ENCODE measurements around the gene GPRIN1. TPM values are rescaled to one million over a fixed set of nuclear protein-coding genes. Genes with fewer than 3 reads are reported as not detected.
A peak's percentile ranks its signal among the peaks of the same experiment; 100 is the strongest.

Gene GPRIN1
- total RNA-seq, 2 experiments from 2014 or later, result 1.4 to 1.5 TPM

DNA sequence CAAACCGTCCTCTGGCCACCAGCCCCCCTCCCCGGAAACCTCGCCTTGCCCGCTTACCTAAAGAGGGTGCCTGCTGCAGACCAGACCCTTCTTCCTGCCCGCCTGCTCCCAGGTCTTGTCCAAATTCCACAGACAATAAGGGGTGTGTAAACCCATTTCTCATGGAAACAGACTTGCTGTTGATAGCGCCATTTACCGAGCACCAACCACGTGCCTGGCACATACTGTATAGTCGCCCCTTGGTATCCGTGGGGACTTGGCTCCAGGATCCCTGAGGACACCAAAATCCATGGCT is 35.7 kb downstream of the GPRIN1 start:
- Mint-ChIP-seq H3K9me3 (no peaks in the 10 kb centered on the region), H3K36me3 (ENCODE audit: low read depth) (no peaks in the 10 kb centered on the region), H3K4me1 (ENCODE audit: low read depth) (peaks cover 3% of the 10 kb centered on the region), H3K4me3 (no peak overlapping the region), H3K27ac (no peak overlapping the region), H3K27me3 (ENCODE audit: low read depth) (no peaks in the 10 kb centered on the region)
- DNase-seq, result no peak
- CTCF ChIA-PET, result interaction anchor here (0.6 to 2.6 kb wide), 18 partner anchors 8 to 844 kb away, joined by 3 to 19 read pairs (median 4); partner anchors contain the start of genes EIF4E1B and SNCB
- intact Hi-C loops (cut with micrococcal nuclease), result loop anchor here (1.0 kb wide), 2 partner anchors 45 to 73 kb away; partner anchors contain the start of gene TSPAN17

DNA sequence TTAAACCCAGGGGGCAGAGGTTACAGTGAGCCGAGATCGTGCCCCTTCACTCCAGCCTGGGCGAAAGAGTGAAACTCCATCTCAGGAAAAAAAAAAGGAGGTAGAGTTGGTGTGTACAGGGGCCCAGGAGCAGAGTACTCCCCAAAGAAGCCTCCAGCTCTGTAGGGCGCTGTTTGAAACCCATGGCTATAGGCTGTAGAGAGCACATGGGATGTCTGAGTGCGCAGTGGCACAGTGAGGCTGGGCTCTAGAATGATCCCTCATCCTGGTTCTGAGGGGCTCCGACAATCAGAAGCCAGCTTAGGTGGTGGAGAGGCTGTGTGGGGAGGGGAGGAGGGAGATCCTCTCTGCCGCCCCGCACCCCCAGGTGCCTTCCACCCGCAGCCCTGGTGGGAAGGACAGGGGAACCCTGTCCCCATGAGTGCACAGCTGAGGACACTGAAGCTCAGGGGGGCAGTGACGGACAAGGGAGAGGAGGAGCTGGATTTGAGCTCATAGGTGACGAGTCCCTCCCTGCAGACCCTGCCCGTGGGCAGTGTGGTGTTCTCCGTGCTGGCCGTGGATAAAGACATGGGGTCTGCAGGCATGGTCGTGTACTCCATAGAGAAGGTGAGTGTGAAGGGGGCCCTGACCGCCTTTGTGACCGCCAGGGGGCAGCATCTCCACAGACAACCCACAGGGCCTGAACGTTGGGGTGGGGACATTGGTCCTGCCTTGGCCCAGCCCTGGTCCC is 36.2 kb downstream of the GPRIN1 start:
- intact Hi-C loops (cut with micrococcal nuclease), result loop anchor here (1.0 kb wide), 2 partner anchors 46 to 74 kb away; partner anchors contain the start of gene TSPAN17
- no peak overlapping the region for H3K4me3 Mint-ChIP-seq
- peak; percentile 81 for DNase-seq
- H3K36me3 Mint-ChIP-seq (ENCODE audit: low read depth), result no peaks in the 10 kb centered on the region
- no peak overlapping the region for H3K27ac Mint-ChIP-seq
- no peaks in the 10 kb centered on the region for H3K27me3 Mint-ChIP-seq (ENCODE audit: low read depth)
- no peaks in the 10 kb centered on the region for H3K9me3 Mint-ChIP-seq
- CTCF ChIA-PET, result interaction anchor here (0.6 to 2.6 kb wide), 28 partner anchors 8 to 844 kb away, joined by 3 to 19 read pairs (median 3); partner anchors contain the start of genes CDHR2, EIF4E1B, KIAA1191 and SNCB
- H3K4me1 Mint-ChIP-seq (ENCODE audit: low read depth), result peaks cover 3% of the 10 kb centered on the region

- intact Hi-C loops (cut with micrococcal nuclease), result no loop called here
- DNase-seq, result no peak
- peaks cover 3% of the 10 kb centered on the region for H3K4me1 Mint-ChIP-seq (ENCODE audit: low read depth)
- no peaks in the 10 kb centered on the region for H3K36me3 Mint-ChIP-seq (ENCODE audit: low read depth)
- no peaks in the 10 kb centered on the region for H3K27me3 Mint-ChIP-seq (ENCODE audit: low read depth)
- H3K4me3 Mint-ChIP-seq, result no peak overlapping the region
- CTCF ChIA-PET, result interaction anchor here (0.6 to 0.8 kb wide), 5 partner anchors 59 to 692 kb away, joined by 3 to 5 read pairs (median 3); no protein-coding TSS in a partner anchor
- no peak overlapping the region for H3K27ac Mint-ChIP-seq
- H3K9me3 Mint-ChIP-seq, result no peaks in the 10 kb centered on the region
Measured at GRCh38 chr5:176570044-176570443, 39.9 kb downstream of the GPRIN1 start.

GRCh38 chr5:176568657-176569056 is 41.3 kb downstream of the GPRIN1 start:
- no peak for DNase-seq
- intact Hi-C loops (cut with micrococcal nuclease), result no loop called here
- Mint-ChIP-seq H3K36me3 (ENCODE audit: low read depth) (no peaks in the 10 kb centered on the region), H3K27me3 (ENCODE audit: low read depth) (no peaks in the 10 kb centered on the region), H3K9me3 (no peaks in the 10 kb centered on the region), H3K4me3 (no peak overlapping the region), H3K27ac (no peak overlapping the region), H3K4me1 (ENCODE audit: low read depth) (no peaks in the 10 kb centered on the region)
- CTCF ChIA-PET, result interaction anchor here (0.9 kb wide), 1 partner anchor 18 kb away, joined by 3 read pairs; no protein-coding TSS in a partner anchor

GRCh38 chr5:176565760-176566288 is 44.1 kb downstream of the GPRIN1 start:
- Mint-ChIP-seq H3K4me1 (ENCODE audit: low read depth) (peaks cover 12% of the 10 kb centered on the region), H3K4me3 (no peak overlapping the region), H3K27ac (no peak overlapping the region), H3K27me3 (ENCODE audit: low read depth) (no peaks in the 10 kb centered on the region), H3K36me3 (ENCODE audit: low read depth) (no peaks in the 10 kb centered on the region), H3K9me3 (no peaks in the 10 kb centered on the region)
- intact Hi-C loops (cut with micrococcal nuclease), result no loop called here
- DNase-seq, result no peak
- CTCF ChIA-PET, result no interaction called here

GRCh38 chr5:176564002-176564401 is 46.0 kb downstream of the GPRIN1 start:
- no peak for DNase-seq
- intact Hi-C loops (cut with micrococcal nuclease), result no loop called here
- Mint-ChIP-seq H3K36me3 (ENCODE audit: low read depth) (no peaks in the 10 kb centered on the region), H3K4me1 (ENCODE audit: low read depth) (peaks cover 25% of the 10 kb centered on the region), H3K27ac (no peak overlapping the region), H3K9me3 (no peaks in the 10 kb centered on the region), H3K4me3 (no peak overlapping the region), H3K27me3 (ENCODE audit: low read depth) (no peaks in the 10 kb centered on the region)
- CTCF ChIA-PET, result interaction anchor here (0.9 kb wide), 1 partner anchor 10 kb away, joined by 6 read pairs; no protein-coding TSS in a partner anchor

DNA sequence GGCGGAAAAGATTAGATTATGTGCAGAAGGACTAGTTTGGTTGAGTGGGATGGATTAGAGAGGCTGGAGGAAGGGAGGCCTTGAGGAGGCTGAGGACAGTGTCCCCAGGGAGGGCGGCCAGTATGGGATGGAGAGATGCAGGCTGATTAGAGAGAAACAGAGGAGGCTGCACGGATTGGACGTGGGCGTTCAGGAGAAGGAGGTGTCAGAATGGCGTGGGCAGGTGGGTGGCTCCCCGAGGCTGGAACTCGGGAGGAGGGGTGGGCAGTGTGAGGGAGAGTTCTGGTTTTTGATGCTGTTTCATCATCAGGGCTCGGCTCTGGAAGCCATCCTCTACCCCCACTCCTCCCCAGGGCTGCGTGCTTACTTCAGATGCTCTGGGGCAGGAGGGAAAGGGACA is 47.8 kb downstream of the GPRIN1 start:
- H3K27me3 Mint-ChIP-seq (ENCODE audit: low read depth), result no peaks in the 10 kb centered on the region
- H3K4me1 Mint-ChIP-seq (ENCODE audit: low read depth), result peaks cover 25% of the 10 kb centered on the region
- CTCF ChIA-PET, result interaction anchor here (0.9 kb wide), 1 partner anchor 8 kb away, joined by 3 read pairs; no protein-coding TSS in a partner anchor
- DNase-seq, result no peak
- no peak overlapping the region for H3K27ac Mint-ChIP-seq
- no peaks in the 10 kb centered on the region for H3K36me3 Mint-ChIP-seq (ENCODE audit: low read depth)
- H3K9me3 Mint-ChIP-seq, result no peaks in the 10 kb centered on the region
- H3K4me3 Mint-ChIP-seq, result no peak overlapping the region
- intact Hi-C loops (cut with micrococcal nuclease), result no loop called here

- Mint-ChIP-seq H3K4me1 (ENCODE audit: low read depth) (peaks cover 27% of the 10 kb centered on the region), H3K9me3 (no peaks in the 10 kb centered on the region), H3K36me3 (ENCODE audit: low read depth) (no peaks in the 10 kb centered on the region), H3K4me3 (no peak overlapping the region), H3K27ac (no peak overlapping the region), H3K27me3 (ENCODE audit: low read depth) (no peaks in the 10 kb centered on the region)
- no peak for DNase-seq
- CTCF ChIA-PET, result interaction anchor here (1.1 kb wide), 1 partner anchor 11 kb away, joined by 3 read pairs; no protein-coding TSS in a partner anchor
- intact Hi-C loops (cut with micrococcal nuclease), result no loop called here
Measured at GRCh38 chr5:176561259-176561658, 48.7 kb downstream of the GPRIN1 start.

GRCh38 chr5:176560364-176560763 is 49.6 kb downstream of the GPRIN1 start:
- no peaks in the 10 kb centered on the region for H3K27me3 Mint-ChIP-seq (ENCODE audit: low read depth)

DNA sequence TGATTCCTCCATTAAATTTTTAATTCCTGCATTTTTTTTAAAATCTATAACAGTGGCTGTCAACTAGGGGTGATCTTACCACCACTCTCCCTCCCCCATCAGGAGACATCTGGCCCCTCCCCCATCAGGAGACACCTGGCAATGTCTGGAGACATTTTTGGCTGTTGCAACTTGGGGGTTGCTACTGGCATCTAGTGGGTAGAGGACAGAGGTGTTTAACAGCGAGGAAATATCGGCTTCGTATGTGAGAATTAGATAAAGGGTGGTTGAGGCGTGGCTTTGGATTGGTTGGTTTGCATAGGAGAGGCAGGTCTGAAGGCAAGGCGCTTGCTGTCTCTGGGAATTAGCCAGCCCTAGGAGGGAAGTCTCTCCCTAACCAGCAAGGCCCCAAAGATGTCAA is 50.3 kb downstream of the GPRIN1 start:
- H3K36me3 Mint-ChIP-seq (ENCODE audit: low read depth), result no peaks in the 10 kb centered on the region
- peaks cover 42% of the 10 kb centered on the region for H3K4me1 Mint-ChIP-seq (ENCODE audit: low read depth)
- CTCF ChIA-PET, result no interaction called here
- H3K27me3 Mint-ChIP-seq (ENCODE audit: low read depth), result no peaks in the 10 kb centered on the region
- no peaks in the 10 kb centered on the region for H3K9me3 Mint-ChIP-seq
- intact Hi-C loops (cut with micrococcal nuclease), result loop anchor here (1.0 kb wide), 1 partner anchor 143 kb away; the partner anchor contains the start of gene CLTB
- no peak overlapping the region for H3K4me3 Mint-ChIP-seq
- DNase-seq, result peak; percentile 62
- H3K27ac Mint-ChIP-seq, result no peak overlapping the region

More at GRCh38 chr5:176560364-176560763, 49.6 kb downstream of the GPRIN1 start:
- Mint-ChIP-seq H3K4me1 (ENCODE audit: low read depth) (peaks cover 36% of the 10 kb centered on the region), H3K9me3 (no peaks in the 10 kb centered on the region), H3K27ac (no peak overlapping the region), H3K36me3 (ENCODE audit: low read depth) (no peaks in the 10 kb centered on the region), H3K4me3 (no peak overlapping the region)
- DNase-seq, result peak; percentile 50
- CTCF ChIA-PET, result no interaction called here
- intact Hi-C loops (cut with micrococcal nuclease), result no loop called here

- no peaks in the 10 kb centered on the region for H3K36me3 Mint-ChIP-seq (ENCODE audit: low read depth)
- intact Hi-C loops (cut with micrococcal nuclease), result no loop called here
- CTCF ChIA-PET, result interaction anchor here (1.1 to 1.2 kb wide), 2 partner anchors 16 to 103 kb away, joined by 3 to 4 read pairs; no protein-coding TSS in a partner anchor
- H3K27ac Mint-ChIP-seq, result no peak overlapping the region
- H3K4me1 Mint-ChIP-seq (ENCODE audit: low read depth), result peaks cover 61% of the 10 kb centered on the region
- H3K4me3 Mint-ChIP-seq, result no peak overlapping the region
- H3K27me3 Mint-ChIP-seq (ENCODE audit: low read depth), result no peaks in the 10 kb centered on the region
- H3K9me3 Mint-ChIP-seq, result no peaks in the 10 kb centered on the region
- no peak for DNase-seq
Measured at GRCh38 chr5:176557846-176558245, 52.1 kb downstream of the GPRIN1 start.

DNA sequence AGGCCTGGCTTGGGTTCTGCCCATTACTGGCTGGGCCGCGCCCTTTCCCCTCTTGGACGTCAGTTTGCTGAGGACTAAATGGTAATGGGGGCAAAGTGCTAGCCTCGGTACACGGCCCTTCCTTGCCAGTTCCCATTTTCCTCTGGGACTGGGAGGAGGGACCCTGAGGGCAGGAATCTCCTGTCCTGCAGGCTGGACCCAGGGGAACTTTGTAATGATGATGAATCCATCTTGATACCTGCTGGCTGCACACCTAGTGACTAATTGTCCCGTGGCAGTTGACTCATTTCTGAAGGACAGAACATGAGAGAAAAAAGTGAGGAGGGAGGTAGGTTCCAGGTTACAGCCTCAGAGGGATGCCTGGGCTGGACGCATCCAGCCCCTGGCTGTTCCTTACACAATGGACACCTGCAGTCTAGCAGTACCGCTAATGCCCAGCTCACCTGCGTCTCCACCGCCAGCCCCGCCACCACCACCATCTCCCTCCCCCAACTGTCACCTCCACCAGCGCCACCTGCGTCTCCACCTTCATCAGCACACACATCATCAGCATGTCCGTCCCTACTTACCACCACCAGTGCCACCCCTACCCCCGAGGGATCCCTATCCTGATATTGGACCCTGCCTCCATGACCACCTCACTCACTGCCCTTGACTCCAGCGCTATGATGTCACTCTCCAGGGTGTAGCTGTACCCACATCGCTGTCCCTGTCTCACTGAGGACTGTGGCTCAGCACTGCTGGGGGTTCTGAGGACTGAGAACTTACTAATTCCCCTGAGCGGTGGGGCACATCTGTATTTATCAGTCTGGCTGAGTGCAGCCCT is 56.5 kb downstream of the GPRIN1 start:
- Mint-ChIP-seq H3K4me1 (ENCODE audit: low read depth) (peaks cover 58% of the 10 kb centered on the region), H3K4me3 (no peak overlapping the region), H3K36me3 (ENCODE audit: low read depth) (no peaks in the 10 kb centered on the region), H3K9me3 (no peaks in the 10 kb centered on the region), H3K27ac (no peak overlapping the region), H3K27me3 (ENCODE audit: low read depth) (no peaks in the 10 kb centered on the region)
- intact Hi-C loops (cut with micrococcal nuclease), result no loop called here
- DNase-seq, result peak; percentile 55
- CTCF ChIA-PET, result interaction anchor here (0.6 to 0.8 kb wide), 2 partner anchors 9 to 10 kb away, joined by 3 read pairs; no protein-coding TSS in a partner anchor

Data from activated naive CD4-positive, alpha-beta T cell treated with anti-CD3 and anti-CD28 coated beads for 36 hours (primary cell).